GM19035 (cell line): ENCODE data around the gene STK17A.
"Not testable (repeated sequence)": the region's sequence is repeated elsewhere in the genome, so short reads cannot be mapped to it uniquely, and the experiment has no call there.

Experiments used
- ATAC-seq: cut with Tn5 transposase; IDR thresholded peaks from one replicate; pipeline ENCODE4 v1.9.1; 2021; ENCODE audit not compliant: unreplicated experiment

Gene STK17A

DNA sequence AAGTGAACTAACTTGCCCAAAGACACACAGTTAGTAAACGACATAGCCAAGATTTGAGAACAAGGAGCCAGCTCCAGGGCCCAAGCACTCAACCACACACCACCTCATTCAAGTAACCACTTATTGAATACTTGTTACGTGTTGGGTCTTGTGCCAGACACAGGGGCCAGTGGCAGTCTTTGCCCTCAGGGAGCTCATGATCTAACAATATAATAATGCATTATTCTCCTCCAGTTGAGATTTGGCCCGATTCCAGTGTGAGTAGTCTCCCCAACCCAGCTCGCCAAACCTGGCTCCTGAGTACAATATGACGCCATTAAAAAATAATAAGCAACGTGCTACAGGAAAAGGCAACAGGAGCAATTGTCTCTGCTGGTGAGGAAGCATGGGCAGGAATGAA, 14.4 kb upstream of the STK17A start:
- ATAC-seq, result no peak

DNA sequence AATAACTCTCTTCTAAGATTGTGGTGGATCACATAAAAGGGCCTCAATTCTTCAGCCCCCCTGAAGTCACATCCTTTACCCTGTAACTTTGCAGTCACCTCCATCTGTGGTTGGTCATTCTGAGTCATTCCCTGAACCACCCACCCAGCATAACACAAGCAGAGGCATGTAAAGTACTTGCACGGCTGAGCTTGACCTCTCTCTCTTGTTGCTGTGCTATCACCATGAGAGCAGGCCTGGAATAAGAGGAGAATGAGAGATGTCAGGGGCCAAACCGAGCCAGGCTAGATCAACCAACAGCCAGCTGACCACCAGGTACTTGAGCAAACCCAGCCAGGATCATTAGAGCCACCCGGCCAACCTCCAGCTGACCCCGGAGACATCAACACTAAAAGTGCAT, 13.5 kb upstream of the STK17A start:
- ATAC-seq, result peak; percentile 84

DNA sequence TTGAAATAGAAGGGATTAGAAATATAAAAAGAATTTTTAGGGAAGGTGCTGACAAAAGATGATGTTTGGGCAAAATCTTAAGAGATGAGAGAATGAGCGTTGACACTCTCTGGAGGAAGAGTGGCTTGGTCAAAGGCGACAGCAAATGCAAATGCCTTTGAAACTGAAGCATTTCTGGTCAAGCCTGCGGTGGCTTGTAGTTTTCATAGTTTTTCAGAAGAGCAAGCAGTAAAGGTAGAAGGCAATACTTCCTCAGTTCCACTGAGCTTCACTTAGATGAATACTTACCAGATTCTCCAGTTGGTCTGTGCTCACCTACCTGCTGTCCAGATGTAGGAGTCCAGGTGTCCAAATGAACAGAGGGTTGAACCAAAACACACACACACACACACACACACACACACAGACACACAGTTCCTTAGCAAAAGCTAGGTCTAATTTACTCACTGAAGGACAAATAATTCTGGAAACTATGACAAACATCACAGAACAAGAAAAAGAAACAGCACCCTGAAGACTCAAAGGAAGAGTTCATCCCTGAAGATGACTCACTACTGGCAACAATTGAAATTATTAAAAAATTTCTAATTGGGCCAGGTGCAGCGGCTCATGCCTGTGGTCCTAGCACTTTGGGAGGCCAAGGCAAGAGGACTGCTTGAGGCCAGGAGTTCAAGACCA, 12.1 kb upstream of the STK17A start:
- ATAC-seq, result peak; percentile 71

GRCh38 chr7:43572516-43573049, 10.3 kb upstream of the STK17A start:
- ATAC-seq, result no peak

DNA sequence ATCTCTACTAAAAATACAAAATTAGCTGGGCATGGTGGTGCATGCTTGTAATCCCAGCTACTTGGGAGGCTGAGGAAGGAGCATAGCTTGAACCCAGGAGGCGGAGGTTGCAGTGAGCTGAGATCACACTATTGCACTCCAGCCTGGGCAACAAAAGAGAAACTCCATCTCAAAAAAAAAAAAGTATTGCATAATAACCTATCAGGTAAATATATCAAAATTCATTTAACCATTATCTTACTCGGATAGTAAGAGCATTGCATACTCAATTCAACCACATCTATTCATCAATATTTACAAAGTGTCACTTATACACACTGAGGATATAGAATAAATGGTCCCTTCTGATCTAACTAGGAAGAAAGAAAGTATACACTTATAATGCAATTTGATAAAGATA, 9.1 kb upstream of the STK17A start:
- not testable (repeated sequence) for ATAC-seq

DNA sequence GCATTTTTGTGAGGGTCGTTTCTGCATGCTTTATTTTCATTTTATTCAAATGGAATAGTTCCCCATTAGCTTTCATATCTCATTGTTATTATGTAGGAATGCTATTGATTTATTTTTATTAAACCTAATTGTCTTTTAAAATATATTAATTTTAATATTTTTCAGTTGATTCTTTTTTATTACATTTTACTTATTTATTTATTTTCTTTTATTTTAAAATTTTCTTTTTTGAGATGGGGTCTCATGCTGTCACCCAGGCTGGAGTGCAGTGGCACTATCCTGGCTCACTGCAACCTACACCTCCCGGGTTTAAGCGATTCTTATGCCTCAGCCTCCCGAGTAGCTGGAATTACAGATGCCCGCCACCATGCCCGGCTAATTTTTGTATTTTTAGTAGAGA, 7.4 kb upstream of the STK17A start:
- ATAC-seq, result no peak

GRCh38 chr7:43576241-43576640, 6.7 kb upstream of the STK17A start:
- no peak for ATAC-seq

GRCh38 chr7:43577485-43577951, 5.4 kb upstream of the STK17A start:
- ATAC-seq, result no peak

DNA sequence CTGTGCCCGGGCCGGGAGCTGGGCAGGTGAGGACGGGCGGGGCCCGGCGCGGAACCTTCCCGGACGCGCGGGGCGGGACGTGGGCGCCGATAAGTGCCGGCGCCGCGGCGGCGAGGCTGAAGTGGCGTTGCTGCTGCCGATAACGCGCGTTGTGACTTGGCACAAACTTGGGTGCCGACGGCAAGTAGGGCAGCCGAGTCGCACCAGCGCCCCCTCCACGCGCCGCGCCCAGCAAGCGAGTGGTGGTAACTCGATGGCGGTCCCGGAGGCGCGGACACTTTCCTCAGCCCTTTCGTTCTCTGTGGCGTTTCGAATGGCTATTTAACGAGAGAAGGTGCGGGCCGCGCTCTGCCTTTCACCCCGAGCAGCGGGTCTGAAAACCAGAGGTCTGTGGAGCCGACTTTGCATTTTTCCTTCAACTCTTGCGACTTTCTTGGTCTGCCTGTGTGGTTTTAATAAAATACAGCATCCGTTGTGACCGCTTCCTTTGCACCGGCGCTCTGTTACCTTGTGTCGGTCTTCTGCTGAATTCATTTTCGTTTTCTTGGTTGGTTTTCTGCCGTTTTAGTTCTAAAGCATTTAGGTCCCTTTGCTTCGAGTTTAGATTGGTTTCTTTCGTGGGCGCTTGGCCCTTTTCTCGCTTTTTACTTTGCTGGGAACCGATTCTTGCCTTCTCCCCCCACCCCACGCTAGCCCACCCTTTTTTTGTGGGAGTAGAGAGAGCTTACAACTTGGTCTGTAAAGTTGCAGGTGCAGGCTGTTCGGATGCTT, 701 bp downstream of the STK17A start:
- peak; percentile 28 for ATAC-seq

- ATAC-seq, result no peak
Measured at GRCh38 chr7:43584195-43584586, 1.3 kb downstream of the STK17A start.

DNA sequence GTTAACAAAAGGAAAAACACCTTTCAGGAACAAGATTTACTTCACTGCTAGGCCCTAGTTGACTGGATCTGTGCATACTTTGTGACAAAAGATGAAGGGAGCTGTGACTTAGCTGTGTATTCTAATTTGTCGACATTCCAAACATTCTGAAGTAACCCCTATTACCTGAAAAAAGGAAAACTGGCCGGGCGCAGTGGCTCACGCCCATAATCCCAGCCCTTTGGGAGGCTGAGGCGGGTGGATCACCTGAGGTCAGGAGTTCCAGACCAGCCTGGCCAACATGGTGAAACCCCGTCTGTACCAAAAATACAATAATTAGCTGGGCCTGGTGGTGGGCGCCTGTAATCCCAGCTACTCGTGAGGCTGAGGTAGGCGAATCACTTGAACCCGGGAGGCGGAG, 1.8 kb downstream of the STK17A start:
- ATAC-seq, result not testable (repeated sequence)

DNA sequence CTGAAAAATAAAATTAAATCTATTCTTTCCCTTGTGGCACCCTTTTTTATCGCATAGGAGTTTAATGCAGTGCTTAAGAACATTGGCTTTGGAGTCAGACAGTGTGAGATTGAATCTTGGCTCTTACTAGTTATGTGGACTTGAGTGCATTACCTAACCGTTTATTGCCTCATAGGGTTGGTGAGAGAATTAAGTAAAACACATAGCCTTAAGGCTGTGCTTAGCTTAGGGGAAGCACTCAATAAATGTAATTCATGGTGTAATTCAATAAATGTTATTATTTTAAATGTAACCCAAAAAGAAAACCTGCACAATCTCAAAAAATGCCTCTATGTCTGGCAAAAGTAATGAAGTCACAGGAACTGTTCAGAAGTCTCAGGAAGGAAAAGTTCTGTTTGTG, 2.7 kb downstream of the STK17A start:
- ATAC-seq, result no peak

- ATAC-seq, result no peak
Measured at GRCh38 chr7:43586251-43586900, 3.5 kb downstream of the STK17A start.

DNA sequence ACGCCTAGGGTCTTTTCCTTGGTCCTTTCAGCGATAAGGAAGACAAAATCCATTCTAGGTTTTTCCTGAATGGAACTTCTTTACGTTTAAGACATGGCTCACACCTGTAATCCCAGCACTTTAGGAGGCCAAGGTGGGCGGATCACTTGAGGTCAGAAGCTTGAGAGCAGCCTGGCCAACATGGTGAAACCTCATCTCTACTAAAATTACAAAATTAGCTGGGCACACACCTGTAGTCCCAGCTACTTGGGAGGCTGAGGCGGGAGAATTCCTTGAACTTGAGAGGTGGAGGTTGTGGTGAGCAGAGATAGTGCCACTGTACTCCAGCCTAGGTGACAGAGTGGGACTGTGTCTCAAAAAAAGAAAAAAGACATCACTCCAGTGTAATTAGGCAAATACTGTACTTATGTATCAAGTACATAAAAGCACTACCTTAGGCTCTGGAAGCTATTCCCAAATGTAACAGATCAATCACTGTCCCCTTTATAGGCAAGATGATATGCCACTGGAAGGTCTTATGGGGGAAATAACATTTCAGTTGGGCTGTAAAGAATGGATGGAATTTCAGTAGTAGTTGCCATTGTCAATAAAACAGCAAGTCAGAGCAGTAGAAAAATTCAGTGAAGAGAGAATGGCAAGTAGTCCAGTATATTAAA, 5.7 kb downstream of the STK17A start:
- ATAC-seq, result no peak

- no peak for ATAC-seq
Measured at GRCh38 chr7:43589133-43589478, 6.2 kb downstream of the STK17A start.

GRCh38 chr7:43589728-43590127, 6.8 kb downstream of the STK17A start:
- no peak for ATAC-seq

DNA sequence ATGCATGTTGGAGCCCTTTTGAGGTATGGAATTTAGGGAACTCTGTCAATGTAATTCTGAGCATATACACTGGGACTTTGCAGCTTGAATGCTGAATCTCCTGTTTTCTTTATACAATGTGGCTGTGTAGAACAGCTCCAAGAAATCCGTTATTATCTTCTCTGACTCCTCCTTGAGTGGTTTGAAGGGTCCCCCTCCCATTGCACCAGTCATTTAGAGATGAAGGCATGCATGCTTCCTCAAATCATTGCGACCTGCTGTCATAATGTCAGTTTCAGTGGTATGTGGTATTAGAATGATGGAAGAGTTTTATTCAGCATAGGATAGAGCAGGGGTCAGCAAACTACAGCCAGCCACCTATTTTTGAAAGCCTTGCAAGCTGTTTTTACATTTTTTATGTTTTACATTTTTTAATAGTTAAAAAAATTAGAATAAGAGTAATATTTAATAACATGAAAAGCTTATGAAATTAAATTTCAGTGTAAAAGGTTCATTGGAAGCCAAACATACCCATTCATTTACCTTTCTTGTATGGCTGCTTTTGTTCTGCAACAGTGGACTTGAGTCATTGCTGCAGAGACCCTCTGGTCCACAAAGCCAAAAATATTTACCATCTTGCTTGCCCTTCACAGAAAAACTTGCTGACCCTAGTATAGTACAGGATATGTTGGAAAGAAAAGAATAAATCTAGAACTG, 8.1 kb downstream of the STK17A start:
- ATAC-seq, result peak; percentile 63

GRCh38 chr7:43591558-43592180, 8.8 kb downstream of the STK17A start:
- ATAC-seq, result no peak

- no peak for ATAC-seq
Measured at GRCh38 chr7:43592326-43592725, 9.4 kb downstream of the STK17A start.

- no peak for ATAC-seq
Measured at GRCh38 chr7:43593010-43593409, 10.1 kb downstream of the STK17A start.
